ENCODE results near the gene CECR2.

GRCh38 chr22:17479135-17479534, 109.9 kb downstream of the CECR2 start:
- TF ChIP-seq POLR2AphosphoS5 (IDR thresholded peaks at IDR 0.05; ENCODE audit: low read depth, low read length): no peak
- no peak for TF ChIP-seq TAF1 (IDR thresholded peaks at IDR 0.05; ENCODE audit: borderline replicate concordance, insufficient read depth, low read length)
- no peak for TF ChIP-seq REST (IDR thresholded peaks at IDR 0.05; ENCODE audit: insufficient read depth in 1 of 2, low read depth in 2 of 2, low read length in 2 of 2)
- no peak for TF ChIP-seq SIN3A (IDR thresholded peaks at IDR 0.05; ENCODE audit: borderline replicate concordance, insufficient read depth, low read length)
- TF ChIP-seq FOXP2 (optimal IDR thresholded peaks at IDR 0.05; ENCODE audit: borderline replicate concordance, extremely low read depth, extremely low read length, insufficient read depth): no peak

All from PFSK-1 (cell line).